Hepatocyte (in vitro differentiated cells): Measurements from ENCODE around the gene PLEKHG4B. TPM values are rescaled to one million over a fixed set of nuclear protein-coding genes. Genes with fewer than 3 reads are reported as not detected.

Source experiments
- DNase-seq: peaks from one replicate; pipeline ENCODE4 v3.0.0-alpha.2; 2016; ENCODE audit warnings: low spot score
- H2AFZ ChIP-seq: fragments of 200-600 bp; sonication (generic); 2 replicates; pipeline ENCODE4 v1.6.0; 2016; ENCODE audit warnings: antibody characterized with exemption, mild to moderate bottlenecking
- H3K27ac ChIP-seq: fragments of 200-600 bp; sonication (generic); 2 replicates; pipeline ENCODE4 v1.5.1; 2016; ENCODE audit warnings: mild to moderate bottlenecking
- H3K27me3 ChIP-seq: fragments of 200-600 bp; sonication (generic); 2 replicates; pipeline ENCODE4 v1.6.1; 2016
- H3K36me3 ChIP-seq: fragments of 200-600 bp; sonication (generic); replicated peaks from 2 replicates; pipeline ENCODE4 v1.5.1; 2016; ENCODE audit warnings: low read depth; ENCODE audit not compliant: insufficient read depth
- H3K4me1 ChIP-seq: fragments of 200-600 bp; sonication (generic); 2 replicates; pipeline ENCODE4 v1.5.1; 2016; ENCODE audit warnings: mild to moderate bottlenecking, moderate library complexity; ENCODE audit not compliant: insufficient read depth
- H3K4me2 ChIP-seq: fragments of 200-600 bp; sonication (generic); 2 replicates; pipeline ENCODE4 v1.6.0; 2016
- H3K4me3 ChIP-seq: fragments of 200-600 bp; sonication (generic); 2 replicates; pipeline ENCODE4 v1.5.1; 2016; ENCODE audit warnings: mild to moderate bottlenecking
- H3K79me2 ChIP-seq: fragments of 200-600 bp; sonication (generic); 2 replicates; pipeline ENCODE4 v1.6.0; 2017; ENCODE audit warnings: mild to moderate bottlenecking
- H3K9me2 ChIP-seq: fragments of 200-600 bp; sonication (generic); replicated peaks from 2 replicates; pipeline ENCODE4 v1.6.0; 2017; ENCODE audit warnings: mild to moderate bottlenecking; ENCODE audit not compliant: insufficient read depth
- H3K9me3 ChIP-seq: fragments of 200-600 bp; sonication (generic); 2 replicates; pipeline ENCODE4 v1.5.1; 2016; ENCODE audit warnings: low read depth, mild to moderate bottlenecking
- H4K20me1 ChIP-seq: fragments of 200-600 bp; sonication (generic); 2 replicates; pipeline ENCODE4 v1.6.0; 2016; ENCODE audit warnings: mild to moderate bottlenecking; ENCODE audit not compliant: insufficient read depth, poor library complexity, severe bottlenecking
- EZH2 ChIP-seq: fragments of 200-600 bp; sonication (generic); IDR thresholded peaks from 2 replicates; pipeline ENCODE4 v1.6.1; 2016; ENCODE audit warnings: antibody characterized with exemption, mild to moderate bottlenecking, borderline replicate concordance
- EZH2phosphoT487 ChIP-seq: fragments of 200-600 bp; sonication (generic); IDR thresholded peaks from one replicate; pipeline ENCODE4 v1.6.1; 2018; ENCODE audit warnings: antibody characterized with exemption, mild to moderate bottlenecking, low read depth, moderate library complexity; ENCODE audit not compliant: unreplicated experiment, severe bottlenecking
- WGBS: methylation state at CpG from one replicate; pipeline ENCODE4 v1.1.6; 2016; ENCODE audit warnings: low lambda C conversion rate; ENCODE audit errors: missing lambda C conversion rate; 5-methylcytosine and 5-hydroxymethylcytosine counted together
- polyA plus RNA-seq: library from polyadenylated mRNA; unstranded; fragments of >200 nt; fragmentation: Nextera tagmentation; extraction: Ambion mirVana; gene quantifications from 2 replicates; pipeline ENCODE4 v1.2.1, GENCODE V29; 2016
- total RNA-seq: library from RNA; depleted of rRNA; stranded (reverse); fragments of >200 nt; gene quantifications from 2 replicates; pipeline ENCODE4 v1.2.3, GENCODE V29; 2014
- TF ChIP-seq, protein P1 (sequence below): fragments of 200-600 bp; sonication (generic); IDR thresholded peaks from 2 replicates; pipeline ENCODE4 v1.5.1; 2016; ENCODE audit warnings: antibody characterized with exemption, mild to moderate bottlenecking; ENCODE audit not compliant: poor library complexity

PLEKHG4B gene
- total and polyA plus RNA-seq, 2 experiments from 2014 or later = 3.6 to 4.0 TPM

DNA sequence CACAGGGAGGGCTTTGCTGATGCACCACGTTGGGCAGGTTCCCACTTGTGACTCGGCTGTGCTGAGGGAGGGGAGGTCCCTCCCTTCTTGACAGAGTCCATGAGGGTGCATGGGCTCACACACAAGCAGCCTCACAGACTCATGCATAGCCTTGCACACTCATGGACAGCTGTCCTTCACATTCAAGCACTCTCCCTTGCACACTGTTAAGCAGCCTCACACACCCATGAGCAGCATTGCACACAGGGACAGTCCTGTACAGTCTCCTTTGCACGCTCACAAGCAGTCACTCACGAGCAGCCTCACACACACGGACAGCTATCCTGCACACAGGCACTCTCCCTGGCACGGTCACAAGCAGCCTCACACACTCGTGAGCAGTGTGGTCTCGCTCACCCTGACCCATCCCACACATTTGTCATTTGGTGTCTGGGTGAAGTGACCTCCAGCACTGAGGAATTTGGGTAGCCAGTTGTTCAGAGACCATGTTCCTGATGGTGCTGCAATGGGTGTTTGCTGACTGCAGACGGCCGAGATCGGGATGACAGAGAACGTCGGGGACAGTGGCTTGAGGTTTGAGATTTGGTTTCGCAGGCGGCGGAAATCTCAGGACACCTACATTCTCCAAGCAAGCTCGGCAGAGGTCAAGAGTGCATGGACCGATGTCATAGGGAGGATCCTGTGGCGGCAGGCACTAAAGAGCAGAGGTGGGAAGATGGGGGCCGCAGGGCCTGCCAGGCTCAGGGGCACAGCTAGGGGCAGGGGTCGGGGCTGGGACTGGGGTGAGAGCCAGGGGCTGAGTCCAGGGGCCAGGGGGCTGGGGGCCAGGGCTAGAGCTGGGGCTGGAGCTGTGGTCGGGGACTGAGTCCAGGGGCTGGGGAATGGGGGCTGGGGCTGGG lies 81.7 kb downstream of the PLEKHG4B start:
- Histone ChIP-seq H3K79me2 (no peaks in the 10 kb centered on the region), H3K9me3 (no peaks in the 10 kb centered on the region), H3K9me2 (no peaks in the 10 kb centered on the region), H2AFZ (no peak overlapping the region), H3K36me3 (no peaks in the 10 kb centered on the region), H3K4me2 (no peak overlapping the region), H3K4me1 (no peaks in the 10 kb centered on the region), H4K20me1 (no peaks in the 10 kb centered on the region), H3K27ac (no peak overlapping the region), H3K27me3 (no peaks in the 10 kb centered on the region), H3K4me3 (no peak overlapping the region)
- WGBS = 88% methylated on average over 21 of the region's 22 CpGs
- TF ChIP-seq EZH2phosphoT487 = no peak
- TF ChIP-seq, protein P1, sequence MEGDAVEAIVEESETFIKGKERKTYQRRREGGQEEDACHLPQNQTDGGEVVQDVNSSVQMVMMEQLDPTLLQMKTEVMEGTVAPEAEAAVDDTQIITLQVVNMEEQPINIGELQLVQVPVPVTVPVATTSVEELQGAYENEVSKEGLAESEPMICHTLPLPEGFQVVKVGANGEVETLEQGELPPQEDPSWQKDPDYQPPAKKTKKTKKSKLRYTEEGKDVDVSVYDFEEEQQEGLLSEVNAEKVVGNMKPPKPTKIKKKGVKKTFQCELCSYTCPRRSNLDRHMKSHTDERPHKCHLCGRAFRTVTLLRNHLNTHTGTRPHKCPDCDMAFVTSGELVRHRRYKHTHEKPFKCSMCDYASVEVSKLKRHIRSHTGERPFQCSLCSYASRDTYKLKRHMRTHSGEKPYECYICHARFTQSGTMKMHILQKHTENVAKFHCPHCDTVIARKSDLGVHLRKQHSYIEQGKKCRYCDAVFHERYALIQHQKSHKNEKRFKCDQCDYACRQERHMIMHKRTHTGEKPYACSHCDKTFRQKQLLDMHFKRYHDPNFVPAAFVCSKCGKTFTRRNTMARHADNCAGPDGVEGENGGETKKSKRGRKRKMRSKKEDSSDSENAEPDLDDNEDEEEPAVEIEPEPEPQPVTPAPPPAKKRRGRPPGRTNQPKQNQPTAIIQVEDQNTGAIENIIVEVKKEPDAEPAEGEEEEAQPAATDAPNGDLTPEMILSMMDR = no peak
- TF ChIP-seq EZH2 = no peak
- DNase-seq = no peak

DNA sequence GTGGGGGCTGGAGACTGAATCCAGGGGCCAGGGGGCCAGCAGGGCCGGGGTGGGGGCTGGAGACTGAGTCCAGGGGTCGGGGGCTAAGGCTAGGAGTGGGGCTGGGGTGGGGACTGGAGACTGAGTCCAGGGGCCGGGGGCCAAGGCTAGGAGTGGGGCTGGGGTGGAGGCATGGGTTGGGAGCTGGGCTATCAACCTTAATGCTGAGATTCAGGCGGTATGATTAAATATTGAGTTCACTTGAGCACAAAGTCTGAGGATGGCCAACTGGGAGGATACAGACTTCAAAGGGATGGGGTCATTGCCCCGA lies 82.3 kb downstream of the PLEKHG4B start:
- Histone ChIP-seq H3K4me3 (no peak overlapping the region), H2AFZ (no peak overlapping the region), H3K27me3 (no peaks in the 10 kb centered on the region), H4K20me1 (no peaks in the 10 kb centered on the region), H3K4me1 (no peaks in the 10 kb centered on the region), H3K9me3 (no peaks in the 10 kb centered on the region), H3K9me2 (no peaks in the 10 kb centered on the region), H3K4me2 (no peak overlapping the region), H3K27ac (no peak overlapping the region), H3K36me3 (no peaks in the 10 kb centered on the region), H3K79me2 (no peaks in the 10 kb centered on the region)
- DNase-seq = no peak
- 98% methylated on average over 3 of the region's 5 CpGs for WGBS
- TF ChIP-seq EZH2phosphoT487 (no peak), EZH2 (no peak)
- TF ChIP-seq, protein P1 = no peak

DNA sequence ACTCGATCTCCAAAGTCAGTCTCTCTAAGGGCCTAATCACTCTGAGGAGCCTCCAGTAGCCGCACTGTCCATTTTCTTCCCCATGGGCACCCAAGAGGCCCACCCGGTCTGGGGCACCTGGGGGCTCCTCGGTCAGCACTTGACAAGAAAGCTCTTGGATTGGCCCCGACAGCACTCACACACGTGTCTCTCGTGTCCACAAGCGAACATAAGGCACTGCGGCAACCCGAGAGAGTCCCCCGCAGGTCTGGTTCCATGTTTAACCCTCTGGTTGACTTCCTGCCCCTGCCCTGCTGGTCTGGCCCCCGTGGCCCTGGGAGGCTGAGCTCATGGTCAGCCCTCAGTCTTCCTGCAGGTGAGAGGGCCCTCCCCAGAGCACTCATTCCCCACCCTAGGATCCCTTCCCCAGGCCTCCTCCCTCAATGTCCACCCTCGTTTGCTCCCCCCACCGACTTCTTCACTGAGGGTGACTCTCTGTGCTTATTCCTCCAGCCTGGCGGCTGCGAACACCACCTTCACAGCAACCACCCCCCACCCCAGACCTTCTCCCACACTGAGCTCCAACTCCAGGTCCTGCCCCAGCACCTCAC lies 83.0 kb downstream of the PLEKHG4B start:
- Histone ChIP-seq H3K4me3 (no peak overlapping the region), H4K20me1 (no peaks in the 10 kb centered on the region), H2AFZ (no peak overlapping the region), H3K4me1 (no peaks in the 10 kb centered on the region), H3K27ac (no peak overlapping the region), H3K9me2 (no peaks in the 10 kb centered on the region), H3K79me2 (no peaks in the 10 kb centered on the region), H3K27me3 (no peaks in the 10 kb centered on the region), H3K4me2 (no peak overlapping the region), H3K36me3 (no peaks in the 10 kb centered on the region), H3K9me3 (no peaks in the 10 kb centered on the region)
- no peak for DNase-seq
- TF ChIP-seq, protein P1 = no peak
- TF ChIP-seq EZH2phosphoT487 (no peak), EZH2 (no peak)
- WGBS = 93% methylated on average over 16 of the region's 16 CpGs
